AG04450 (cell line): ENCODE results near the gene DSCAML1. TPM values are rescaled to one million over a fixed set of nuclear protein-coding genes. Genes with fewer than 3 reads are reported as not detected.

Experiments
- CTCF ChIA-PET: fragments of 300-600, 350-600 bp; formaldehyde crosslinking; extraction: SDS; loops from one replicate; lab custom pipeline; 2022; ENCODE audit warnings: antibody characterized with exemption, inconsistent platforms; lab: Charles Lee
- POLR2A ChIA-PET: fragments of 350-600 bp; formaldehyde crosslinking; extraction: SDS; loops from one replicate; lab custom pipeline; 2021; ENCODE audit warnings: antibody characterized with exemption, inconsistent platforms; lab: Yijun Ruan, JAX
- DNase-seq: peaks from one replicate; pipeline ENCODE4 v3.0.0-alpha.2; 2011; ENCODE audit warnings: low read depth, low spot score
- H3K27ac ChIP-seq: one replicate; pipeline ENCODE4 v1.5.1; 2012; ENCODE audit warnings: low read depth, low read length, control low read depth
- H3K27me3 ChIP-seq: one replicate; pipeline ENCODE4 v1.6.0; 2012; ENCODE audit warnings: low read length; ENCODE audit not compliant: control insufficient read depth, insufficient read depth
- H3K4me3 ChIP-seq: 2 replicates; pipeline ENCODE4 v1.5.1; 2011; ENCODE audit warnings: mild to moderate bottlenecking, low read depth, low read length, control low read depth
- H3K9me3 ChIP-seq: 2 replicates; pipeline ENCODE4 v1.5.1; 2012; ENCODE audit warnings: low read length; ENCODE audit not compliant: control insufficient read depth, insufficient read depth
- CTCF ChIP-seq: IDR thresholded peaks from 2 replicates; pipeline ENCODE4 v1.5.1; 2011; ENCODE audit warnings: low read depth, low read length, control low read depth, inconsistent platforms
- polyA plus RNA-seq: library from polyadenylated mRNA; depleted of rRNA; stranded (reverse); fragments of >200 nt; gene quantifications from 2 replicates; pipeline ENCODE4 v1.2.3, GENCODE V29; 2011

DSCAML1 gene
- polyA plus RNA-seq, 1 experiment = not detected

- H3K9me3 ChIP-seq = no peaks in the 10 kb centered on the region
- ChIA-PET CTCF (no interaction called here), POLR2A (no interaction called here)
- H3K27ac ChIP-seq = no peak overlapping the region
- TF ChIP-seq CTCF = no peak
- no peak for DNase-seq
- no peak overlapping the region for H3K4me3 ChIP-seq
- peaks cover 19% of the 10 kb centered on the region for H3K27me3 ChIP-seq
These were observed 248.1 kb downstream of the DSCAML1 start for GRCh38 chr11:117548876-117549275.

DNA sequence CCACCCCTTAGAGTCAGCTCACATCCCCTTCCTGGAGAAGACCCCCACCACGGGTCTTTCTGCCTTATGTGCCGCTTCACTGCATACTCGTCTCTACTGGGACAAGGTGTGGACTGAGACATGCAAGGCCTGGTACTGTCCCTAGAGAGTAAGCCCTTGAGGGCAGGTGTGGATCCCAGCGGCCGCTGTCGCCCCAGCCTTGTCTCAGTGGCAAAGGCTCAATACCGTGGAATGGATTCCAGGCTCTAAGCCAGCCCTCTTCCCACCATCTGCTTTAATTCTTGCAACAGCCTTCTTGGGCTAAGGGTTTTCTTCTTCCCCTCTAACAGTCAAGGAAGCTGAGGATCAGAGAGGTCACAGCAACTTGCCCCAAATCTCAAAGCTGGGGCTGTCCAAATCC lies 249.1 kb downstream of the DSCAML1 start:
- Histone ChIP-seq H3K27ac (no peak overlapping the region), H3K4me3 (no peak overlapping the region), H3K9me3 (no peaks in the 10 kb centered on the region), H3K27me3 (peaks cover 16% of the 10 kb centered on the region)
- ChIA-PET CTCF (no interaction called here), POLR2A (no interaction called here)
- DNase-seq = no peak
- no peak for TF ChIP-seq CTCF

GRCh38 chr11:117547195-117547850 lies 249.7 kb downstream of the DSCAML1 start:
- Histone ChIP-seq H3K4me3 (no peak overlapping the region), H3K27ac (no peak overlapping the region), H3K9me3 (no peaks in the 10 kb centered on the region), H3K27me3 (peaks cover 16% of the 10 kb centered on the region)
- TF ChIP-seq CTCF = no peak
- CTCF ChIA-PET = interaction anchor here (0.5 to 0.6 kb wide), 2 partner anchors 259 to 507 kb away, joined by 3 read pairs; no protein-coding TSS in a partner anchor
- POLR2A ChIA-PET = no interaction called here
- DNase-seq = no peak

DNA sequence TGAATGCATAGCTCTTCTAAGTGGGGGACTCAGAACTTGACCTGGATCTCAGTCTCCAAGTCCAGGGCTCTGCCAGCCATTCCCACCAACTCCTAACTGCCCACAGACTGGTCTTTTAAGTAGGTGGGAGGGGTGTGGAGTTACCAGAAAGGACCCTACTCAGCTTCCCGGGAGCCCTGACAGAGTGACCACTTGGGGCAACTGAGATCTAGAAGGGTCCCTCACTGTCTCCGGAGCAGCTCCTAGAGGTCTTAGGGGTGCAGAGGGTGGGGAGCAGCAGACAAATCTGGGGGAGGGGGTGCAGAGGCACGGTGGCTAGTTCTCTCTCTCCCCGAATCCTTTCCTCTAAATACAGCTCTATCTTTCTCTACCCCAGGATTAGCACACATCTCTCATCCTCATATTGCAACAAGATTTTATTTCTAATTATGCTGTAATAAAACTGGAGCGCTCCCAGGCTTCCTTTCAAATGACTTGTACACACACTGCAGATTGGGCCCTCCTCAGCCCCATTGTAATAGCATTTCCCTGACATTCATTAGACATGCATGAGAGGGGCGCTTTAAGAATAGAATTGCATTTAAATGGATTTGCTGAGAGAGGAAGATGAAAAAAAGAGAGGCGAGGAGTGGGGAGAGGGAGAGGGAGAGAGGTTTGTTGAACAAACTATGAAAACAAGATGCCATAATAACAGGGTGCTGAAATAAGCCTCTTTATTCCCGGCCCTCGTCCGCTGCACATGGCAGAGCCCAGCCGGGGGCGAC lies 250.4 kb downstream of the DSCAML1 start:
- ChIA-PET CTCF (interaction anchor here (0.6 kb wide), 1 partner anchor 260 kb away, joined by 3 read pairs; no protein-coding TSS in a partner anchor), POLR2A (no interaction called here)

More for the DNA sequence above, 250.4 kb downstream of the DSCAML1 start:
- Histone ChIP-seq H3K9me3 (no peaks in the 10 kb centered on the region), H3K27ac (no peak overlapping the region), H3K27me3 (peaks cover 16% of the 10 kb centered on the region), H3K4me3 (no peak overlapping the region)
- TF ChIP-seq CTCF = no peak
- no peak for DNase-seq
